NCI-H2107 treated with DMSO at 0.1 percent for 48 hours (cell line): ENCODE data around the gene FAM53A.

Source experiments
- DNase-seq: peaks from one replicate; lab custom pipeline; 2025; ENCODE audit not compliant: unreplicated experiment; lab: John Stamatoyannopoulos, UW

Gene FAM53A

GRCh38 chr4:1595789-1596325, 88.3 kb downstream of the FAM53A start:
- no peak for DNase-seq

GRCh38 chr4:1594871-1595788, 89.0 kb downstream of the FAM53A start:
- no peak for DNase-seq

GRCh38 chr4:1593881-1594345, 90.2 kb downstream of the FAM53A start:
- no peak for DNase-seq

- DNase-seq, result no peak
Measured at GRCh38 chr4:1593458-1593857, 90.7 kb downstream of the FAM53A start.

GRCh38 chr4:1592709-1593417, 91.2 kb downstream of the FAM53A start:
- no peak for DNase-seq

GRCh38 chr4:1592068-1592708, 91.9 kb downstream of the FAM53A start:
- no peak for DNase-seq

- DNase-seq, result no peak
Measured at GRCh38 chr4:1591107-1591506, 93.0 kb downstream of the FAM53A start.

GRCh38 chr4:1590244-1590643, 93.9 kb downstream of the FAM53A start:
- no peak for DNase-seq
